VCaP (cell line): Measurements from ENCODE around the gene ADTRP.

Experiments used
- H3K27ac ChIP-seq: fragments of 450-650 bp; 2 replicates; pipeline ENCODE4 v1.5.1; 2017
- TF ChIP-seq, protein P1 (sequence below): fragments of 450-650 bp; conservative IDR thresholded peaks from 2 replicates; pipeline ENCODE4 v1.5.1; 2017; ENCODE audit warnings: mild to moderate bottlenecking, moderate library complexity

The ADTRP gene

GRCh38 chr6:11675601-11676000, 103.0 kb downstream of the ADTRP start:
- no peak overlapping the region for H3K27ac ChIP-seq
- TF ChIP-seq, protein P1, sequence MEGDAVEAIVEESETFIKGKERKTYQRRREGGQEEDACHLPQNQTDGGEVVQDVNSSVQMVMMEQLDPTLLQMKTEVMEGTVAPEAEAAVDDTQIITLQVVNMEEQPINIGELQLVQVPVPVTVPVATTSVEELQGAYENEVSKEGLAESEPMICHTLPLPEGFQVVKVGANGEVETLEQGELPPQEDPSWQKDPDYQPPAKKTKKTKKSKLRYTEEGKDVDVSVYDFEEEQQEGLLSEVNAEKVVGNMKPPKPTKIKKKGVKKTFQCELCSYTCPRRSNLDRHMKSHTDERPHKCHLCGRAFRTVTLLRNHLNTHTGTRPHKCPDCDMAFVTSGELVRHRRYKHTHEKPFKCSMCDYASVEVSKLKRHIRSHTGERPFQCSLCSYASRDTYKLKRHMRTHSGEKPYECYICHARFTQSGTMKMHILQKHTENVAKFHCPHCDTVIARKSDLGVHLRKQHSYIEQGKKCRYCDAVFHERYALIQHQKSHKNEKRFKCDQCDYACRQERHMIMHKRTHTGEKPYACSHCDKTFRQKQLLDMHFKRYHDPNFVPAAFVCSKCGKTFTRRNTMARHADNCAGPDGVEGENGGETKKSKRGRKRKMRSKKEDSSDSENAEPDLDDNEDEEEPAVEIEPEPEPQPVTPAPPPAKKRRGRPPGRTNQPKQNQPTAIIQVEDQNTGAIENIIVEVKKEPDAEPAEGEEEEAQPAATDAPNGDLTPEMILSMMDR, result no peak

DNA sequence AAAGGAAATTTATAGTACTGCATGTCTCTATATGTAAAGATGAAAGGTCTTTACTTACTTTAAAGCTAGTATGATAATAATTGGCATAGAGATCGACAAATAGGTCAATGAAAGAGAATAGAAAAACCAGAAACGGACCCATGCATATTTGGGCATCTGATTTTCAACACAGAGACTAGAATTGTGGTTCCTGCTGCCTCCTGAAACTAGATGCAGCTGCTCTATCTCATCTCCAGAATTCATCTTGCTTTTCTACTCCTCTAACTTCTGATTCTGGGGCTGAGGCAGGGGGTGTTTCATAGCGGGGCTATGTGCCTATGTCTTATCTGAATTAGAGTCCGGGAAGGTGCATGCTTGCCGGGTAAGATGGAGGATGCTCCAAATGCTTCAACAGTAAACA, 105.9 kb downstream of the ADTRP start:
- no peak overlapping the region for H3K27ac ChIP-seq
- TF ChIP-seq, protein P1, result no peak

DNA sequence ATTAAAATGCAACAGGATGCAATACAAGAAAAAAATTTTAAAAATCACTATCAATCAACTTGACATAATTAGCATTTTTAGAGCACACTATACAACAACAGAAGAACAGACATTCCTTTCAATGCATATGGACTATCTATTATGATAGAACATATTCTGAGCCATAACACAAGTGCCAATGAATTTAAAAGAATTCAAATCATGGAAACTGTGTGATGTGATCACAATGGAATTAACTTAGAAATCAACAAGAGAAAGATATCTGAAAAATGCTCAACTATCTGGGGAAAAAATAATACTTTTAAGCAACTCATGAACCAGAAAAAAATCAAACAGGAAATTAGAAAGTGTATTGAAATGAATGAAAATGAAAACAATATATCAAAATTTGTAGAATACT, 106.3 kb downstream of the ADTRP start:
- H3K27ac ChIP-seq, result no peak overlapping the region
- TF ChIP-seq, protein P1, result no peak

GRCh38 chr6:11669696-11670095, 108.9 kb downstream of the ADTRP start:
- TF ChIP-seq, protein P1, result no peak
- no peak overlapping the region for H3K27ac ChIP-seq

GRCh38 chr6:11668455-11668854, 110.1 kb downstream of the ADTRP start:
- H3K27ac ChIP-seq, result no peak overlapping the region
- TF ChIP-seq, protein P1, result no peak

- TF ChIP-seq, protein P1, result no peak
- H3K27ac ChIP-seq, result no peak overlapping the region
These were observed 110.7 kb downstream of the ADTRP start for GRCh38 chr6:11667876-11668275.

- H3K27ac ChIP-seq, result no peak overlapping the region
- TF ChIP-seq, protein P1, result no peak
These were observed 112.8 kb downstream of the ADTRP start for GRCh38 chr6:11665604-11666326.
